Measurements from ENCODE around the gene JAK3. TPM values are rescaled to one million over a fixed set of nuclear protein-coding genes. Genes with fewer than 3 reads are reported as not detected.

Gene JAK3
- polyA plus RNA-seq, 1 of the 3 experiments (the other 2 are of a cell fraction), result 1.3 TPM

GRCh38 chr19:17855280-17856152, 7.7 kb upstream of the JAK3 start:
- Histone ChIP-seq H3K4me1 (ENCODE audit: control insufficient read depth in 1 of 2, insufficient read depth in 2 of 2, low read depth in 1 of 2, low read length in 1 of 2) (no peaks in the 10 kb centered on the region; a peak in 1 of 4 replicates), H3K9me3 (no peaks in the 10 kb centered on the region), H3K27ac (ENCODE audit: low read depth in 2 of 2, low read length in 1 of 2) (no peak overlapping the region), H2AFZ (ENCODE audit: low read depth) (no peak overlapping the region), H3K4me3 (ENCODE audit: low read depth in 2 of 2, low read length in 1 of 2) (no peak overlapping the region; a peak in 1 of 4 replicates), H3F3A (replicated peaks; ENCODE audit: insufficient read depth) (no peaks in the 10 kb centered on the region), H3K27me3 (ENCODE audit: insufficient read depth) (no peaks in the 10 kb centered on the region), H3K79me2 (ENCODE audit: insufficient read depth) (peaks cover 8% of the 10 kb centered on the region), H3K4me2 (no peak overlapping the region), H3K36me3 (replicated peaks in 1 of 2; ENCODE audit: control insufficient read depth in 1 of 2, insufficient read depth in 2 of 2, low read length in 1 of 2) (peaks cover 0 to 4% of the 10 kb centered on the region in 2 experiments), H3K9ac (no peak overlapping the region), H4K20me1 (ENCODE audit: insufficient read depth) (peaks cover 5% of the 10 kb centered on the region), H3K9me2 (no peaks in the 10 kb centered on the region)
- POLR2A ChIA-PET, result interaction anchor here (0.6 kb wide), 4 partner anchors 71 to 249 kb away, joined by 3 to 5 read pairs (median 3); no protein-coding TSS in a partner anchor
- peak; percentile 84 for DNase-seq
- WGBS (ENCODE audit: low lambda C conversion rate), result 11% methylated on average over 28 of the region's 29 CpGs
- CTCF ChIA-PET, result interaction anchor here (0.6 to 13.8 kb wide), 29 partner anchors 9 to 359 kb away, joined by 3 to 139 read pairs (median 5); partner anchors contain the start of genes B3GNT3, CCDC124, PGLS and UNC13A
- no peak for TF ChIP-seq GABPA (IDR thresholded peaks at IDR 0.05; ENCODE audit: low read depth)
- TF ChIP-seq TCF12 (IDR thresholded peaks at IDR 0.05), result no peak
- TF ChIP-seq JUND (IDR thresholded peaks at IDR 0.05), result no peak
- no peak for TF ChIP-seq GATA2 (CRISPR knock-in tag; IDR thresholded peaks at IDR 0.05)
- TF ChIP-seq, protein P1, sequence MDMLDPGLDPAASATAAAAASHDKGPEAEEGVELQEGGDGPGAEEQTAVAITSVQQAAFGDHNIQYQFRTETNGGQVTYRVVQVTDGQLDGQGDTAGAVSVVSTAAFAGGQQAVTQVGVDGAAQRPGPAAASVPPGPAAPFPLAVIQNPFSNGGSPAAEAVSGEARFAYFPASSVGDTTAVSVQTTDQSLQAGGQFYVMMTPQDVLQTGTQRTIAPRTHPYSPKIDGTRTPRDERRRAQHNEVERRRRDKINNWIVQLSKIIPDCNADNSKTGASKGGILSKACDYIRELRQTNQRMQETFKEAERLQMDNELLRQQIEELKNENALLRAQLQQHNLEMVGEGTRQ (IDR thresholded peaks at IDR 0.05; ENCODE audit: borderline replicate concordance, low read depth, low read length), result no peak
- no peak for TF ChIP-seq USF1 (IDR thresholded peaks at IDR 0.05; ENCODE audit: borderline replicate concordance, low read depth)
- TF ChIP-seq POLR2AphosphoS5 (IDR thresholded peaks at IDR 0.05; ENCODE audit: low read depth, low read length), result no peak
- no peak for TF ChIP-seq YY1 (IDR thresholded peaks at IDR 0.05; ENCODE audit: low read depth)
- no peak for TF ChIP-seq FOXM1 (IDR thresholded peaks at IDR 0.05; ENCODE audit: low read depth)
- TF ChIP-seq CTCF (IDR thresholded peaks at IDR 0.05), result peak; percentile 92
- no peak for TF ChIP-seq NRF1 (IDR thresholded peaks at IDR 0.05; ENCODE audit: low read depth, low read length)
- TF ChIP-seq RCOR1 (IDR thresholded peaks at IDR 0.05; ENCODE audit: low read length), result peak; percentile 47; the same call in 1 of the 2 replicates
- TF ChIP-seq MXI1 (IDR thresholded peaks at IDR 0.05; ENCODE audit: low read depth, low read length), result no peak
- TF ChIP-seq, protein P2, sequence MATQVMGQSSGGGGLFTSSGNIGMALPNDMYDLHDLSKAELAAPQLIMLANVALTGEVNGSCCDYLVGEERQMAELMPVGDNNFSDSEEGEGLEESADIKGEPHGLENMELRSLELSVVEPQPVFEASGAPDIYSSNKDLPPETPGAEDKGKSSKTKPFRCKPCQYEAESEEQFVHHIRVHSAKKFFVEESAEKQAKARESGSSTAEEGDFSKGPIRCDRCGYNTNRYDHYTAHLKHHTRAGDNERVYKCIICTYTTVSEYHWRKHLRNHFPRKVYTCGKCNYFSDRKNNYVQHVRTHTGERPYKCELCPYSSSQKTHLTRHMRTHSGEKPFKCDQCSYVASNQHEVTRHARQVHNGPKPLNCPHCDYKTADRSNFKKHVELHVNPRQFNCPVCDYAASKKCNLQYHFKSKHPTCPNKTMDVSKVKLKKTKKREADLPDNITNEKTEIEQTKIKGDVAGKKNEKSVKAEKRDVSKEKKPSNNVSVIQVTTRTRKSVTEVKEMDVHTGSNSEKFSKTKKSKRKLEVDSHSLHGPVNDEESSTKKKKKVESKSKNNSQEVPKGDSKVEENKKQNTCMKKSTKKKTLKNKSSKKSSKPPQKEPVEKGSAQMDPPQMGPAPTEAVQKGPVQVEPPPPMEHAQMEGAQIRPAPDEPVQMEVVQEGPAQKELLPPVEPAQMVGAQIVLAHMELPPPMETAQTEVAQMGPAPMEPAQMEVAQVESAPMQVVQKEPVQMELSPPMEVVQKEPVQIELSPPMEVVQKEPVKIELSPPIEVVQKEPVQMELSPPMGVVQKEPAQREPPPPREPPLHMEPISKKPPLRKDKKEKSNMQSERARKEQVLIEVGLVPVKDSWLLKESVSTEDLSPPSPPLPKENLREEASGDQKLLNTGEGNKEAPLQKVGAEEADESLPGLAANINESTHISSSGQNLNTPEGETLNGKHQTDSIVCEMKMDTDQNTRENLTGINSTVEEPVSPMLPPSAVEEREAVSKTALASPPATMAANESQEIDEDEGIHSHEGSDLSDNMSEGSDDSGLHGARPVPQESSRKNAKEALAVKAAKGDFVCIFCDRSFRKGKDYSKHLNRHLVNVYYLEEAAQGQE (IDR thresholded peaks at IDR 0.05; ENCODE audit: low read depth, low read length), result no peak
- no peak for TF ChIP-seq NFIC (IDR thresholded peaks at IDR 0.05; ENCODE audit: borderline replicate concordance)
- no peak for TF ChIP-seq RFX5 (IDR thresholded peaks at IDR 0.05; ENCODE audit: low read length)
- no peak for TF ChIP-seq PBX3 (IDR thresholded peaks at IDR 0.05)
- TF ChIP-seq MEF2A (IDR thresholded peaks at IDR 0.05; ENCODE audit: borderline replicate concordance, low read depth), result no peak
- TF ChIP-seq ELF1 (IDR thresholded peaks at IDR 0.05), result no peak
- TF ChIP-seq RXRA (IDR thresholded peaks at IDR 0.05; ENCODE audit: borderline replicate concordance, low read depth), result no peak
- no peak for TF ChIP-seq EP300 (IDR thresholded peaks at IDR 0.05; ENCODE audit: borderline replicate concordance in 1 of 2, low read depth in 1 of 2, low read length in 1 of 2)
- peak; percentile 47 for TF ChIP-seq CHD2 (IDR thresholded peaks at IDR 0.05; ENCODE audit: low read length, partially characterized antibody)
- peak; percentile 98 for TF ChIP-seq RAD21 (IDR thresholded peaks at IDR 0.05; ENCODE audit: low read length)
- TF ChIP-seq FOXJ3 (CRISPR knock-in tag; IDR thresholded peaks at IDR 0.05), result no peak
- TF ChIP-seq TEAD4 (IDR thresholded peaks at IDR 0.05; ENCODE audit: borderline replicate concordance, insufficient read depth), result no peak
- TF ChIP-seq TAF1 (IDR thresholded peaks at IDR 0.05; ENCODE audit: borderline replicate concordance, low read depth, low read length), result no peak
- peak; percentile 91 for TF ChIP-seq SMC3 (IDR thresholded peaks at IDR 0.05; ENCODE audit: low read depth, low read length)

Measured in SK-N-SH (cell line).